OCI-LY7 (cell line): ENCODE results near the gene EGFL7.

Experiments used
- CTCF ChIP-seq: fragments of 200-600 bp; sonication (generic); conservative IDR thresholded peaks from 2 replicates; pipeline ENCODE4 v1.5.1; 2014; ENCODE audit warnings: mild to moderate bottlenecking, antibody characterized with exemption, low read length, moderate library complexity, mixed read lengths
- EZH2phosphoT487 ChIP-seq: fragments of 200-600 bp; sonication (generic); IDR thresholded peaks from 2 replicates; pipeline ENCODE4 v1.6.1; 2018; ENCODE audit warnings: low read depth, borderline replicate concordance, mild to moderate bottlenecking, mixed run types, antibody characterized with exemption, low read length, moderate library complexity, mixed read lengths

GRCh38 chr9:136681029-136681428 lies 18.3 kb downstream of the EGFL7 start:
- TF ChIP-seq CTCF (no peak), EZH2phosphoT487 (no peak)
